ENCODE data around the gene MVB12B. TPM values are rescaled to one million over a fixed set of nuclear protein-coding genes. Genes with fewer than 3 reads are reported as not detected.

MVB12B gene
- total RNA-seq, 4 donors from 2014 or later, result 15.7 to 27.3 (median 22.7) TPM

DNA sequence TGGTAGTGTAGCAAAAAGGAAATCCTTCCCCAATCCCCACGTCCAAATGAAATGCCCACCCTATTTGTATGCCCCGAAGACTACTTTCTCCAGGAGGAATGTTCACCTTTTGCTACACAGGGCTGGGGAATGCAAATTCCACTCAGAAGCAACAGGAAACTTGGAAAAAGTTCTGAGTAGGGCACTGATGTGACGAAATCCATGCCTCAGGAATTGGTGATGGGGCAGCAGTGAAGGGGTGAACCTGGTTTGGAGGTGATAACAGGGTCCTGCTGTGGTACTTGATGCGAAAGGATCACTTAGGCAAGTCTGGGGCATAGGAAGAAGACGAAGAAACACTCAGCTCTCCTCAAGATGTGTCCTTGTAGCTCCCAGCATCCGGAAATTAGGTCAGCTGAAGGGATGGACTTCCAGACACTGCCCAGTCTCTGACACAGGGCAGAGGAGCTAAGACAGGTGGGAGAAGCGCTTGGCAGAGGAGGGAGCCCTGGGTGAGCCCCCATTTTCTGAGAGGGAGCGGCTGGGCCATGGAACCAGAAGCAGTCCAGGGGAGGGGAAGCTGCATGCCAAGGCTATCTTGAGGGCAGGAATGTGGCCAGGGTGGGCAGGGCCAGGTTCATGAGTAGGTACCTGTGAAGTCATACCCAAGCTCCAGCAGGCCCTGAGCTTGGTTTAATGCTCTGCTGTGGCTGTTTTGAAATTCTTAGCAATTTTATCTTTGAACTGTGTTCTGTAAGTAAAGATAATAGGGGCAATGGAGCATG lies 22.2 kb upstream of the MVB12B start:
- WGBS, 2 donors (ENCODE audit: low coverage in 1 of 2), result 84 to 89% methylated on average over 3 to 8 of the region's 8 CpGs
- no peak overlapping the region for H3K4me3 ChIP-seq
- no peak overlapping the region for H3K27ac ChIP-seq
- no peaks in the 10 kb centered on the region for H3K9me3 ChIP-seq
- H3K4me1 ChIP-seq, result peaks cover 0 to 6% (median 0%) of the 10 kb centered on the region in 4 donors
- in situ Hi-C loops (cut with MboI; ENCODE audit: low pct_ligation_motif_present in 1 of 4, low pct_unique_long_range_greater_than_20kb in 1 of 4, low sequenced_read_pairs in 3 of 4), result loop anchor here (5.0 to 25.0 kb wide), 4 partner anchors 90 to 190 kb away; no protein-coding TSS in a partner anchor
- no peak for DNase-seq
- TF ChIP-seq POLR2AphosphoS5 (IDR thresholded peaks at IDR 0.05) (no peak), POLR2A (IDR thresholded peaks at IDR 0.05) (no peak), EP300 (IDR thresholded peaks at IDR 0.05; ENCODE audit: low read depth) (no peak)
- TF ChIP-seq, protein P1, sequence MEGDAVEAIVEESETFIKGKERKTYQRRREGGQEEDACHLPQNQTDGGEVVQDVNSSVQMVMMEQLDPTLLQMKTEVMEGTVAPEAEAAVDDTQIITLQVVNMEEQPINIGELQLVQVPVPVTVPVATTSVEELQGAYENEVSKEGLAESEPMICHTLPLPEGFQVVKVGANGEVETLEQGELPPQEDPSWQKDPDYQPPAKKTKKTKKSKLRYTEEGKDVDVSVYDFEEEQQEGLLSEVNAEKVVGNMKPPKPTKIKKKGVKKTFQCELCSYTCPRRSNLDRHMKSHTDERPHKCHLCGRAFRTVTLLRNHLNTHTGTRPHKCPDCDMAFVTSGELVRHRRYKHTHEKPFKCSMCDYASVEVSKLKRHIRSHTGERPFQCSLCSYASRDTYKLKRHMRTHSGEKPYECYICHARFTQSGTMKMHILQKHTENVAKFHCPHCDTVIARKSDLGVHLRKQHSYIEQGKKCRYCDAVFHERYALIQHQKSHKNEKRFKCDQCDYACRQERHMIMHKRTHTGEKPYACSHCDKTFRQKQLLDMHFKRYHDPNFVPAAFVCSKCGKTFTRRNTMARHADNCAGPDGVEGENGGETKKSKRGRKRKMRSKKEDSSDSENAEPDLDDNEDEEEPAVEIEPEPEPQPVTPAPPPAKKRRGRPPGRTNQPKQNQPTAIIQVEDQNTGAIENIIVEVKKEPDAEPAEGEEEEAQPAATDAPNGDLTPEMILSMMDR (IDR thresholded peaks at IDR 0.05), result no peak
- intact Hi-C loops (cut with DNase I; ENCODE audit: low total_unique reads), result no loop called here
- no peaks in the 10 kb centered on the region for H3K27me3 ChIP-seq
- H3K36me3 ChIP-seq, result no peaks in the 10 kb centered on the region

DNA sequence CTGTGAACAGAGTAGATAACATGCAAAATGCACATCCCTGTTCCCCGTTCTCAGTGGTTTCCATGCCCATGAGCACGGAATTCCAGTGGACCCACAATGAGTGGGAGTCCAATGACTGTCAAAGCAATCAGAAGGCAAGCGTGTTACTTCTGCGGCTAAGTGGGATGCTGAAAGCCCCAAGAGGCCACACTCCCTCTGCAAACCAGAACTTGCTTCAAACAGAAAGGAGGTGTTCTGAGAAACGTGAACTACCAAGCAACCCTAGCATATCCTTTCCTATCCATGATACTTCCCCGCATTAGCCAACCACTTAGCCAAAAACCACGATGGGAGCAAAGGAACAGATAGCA lies 21.7 kb upstream of the MVB12B start:
- Histone ChIP-seq H3K4me3 (no peak overlapping the region), H3K27me3 (no peaks in the 10 kb centered on the region), H3K4me1 (peaks cover 0 to 6% (median 0%) of the 10 kb centered on the region in 4 donors), H3K36me3 (no peaks in the 10 kb centered on the region), H3K9me3 (no peaks in the 10 kb centered on the region), H3K27ac (no peak overlapping the region)
- in situ Hi-C loops (cut with MboI; ENCODE audit: low pct_ligation_motif_present in 1 of 4, low pct_unique_long_range_greater_than_20kb in 1 of 4, low sequenced_read_pairs in 3 of 4) (loop anchor here (5.0 to 25.0 kb wide), 4 partner anchors 90 to 190 kb away; no protein-coding TSS in a partner anchor), intact Hi-C loops (cut with DNase I; ENCODE audit: low total_unique reads) (no loop called here)
- no peak for DNase-seq
- WGBS, 2 donors (ENCODE audit: low coverage in 1 of 2), result 82 to 88% methylated on average over 7 of the region's 7 CpGs
- TF ChIP-seq, protein P1 (IDR thresholded peaks at IDR 0.05), result no peak
- no peak for TF ChIP-seq POLR2AphosphoS5 (IDR thresholded peaks at IDR 0.05)
- TF ChIP-seq POLR2A (IDR thresholded peaks at IDR 0.05), result no peak
- no peak for TF ChIP-seq EP300 (IDR thresholded peaks at IDR 0.05; ENCODE audit: low read depth)

GRCh38 chr9:126306071-126306647 lies 20.5 kb upstream of the MVB12B start:
- Histone ChIP-seq H3K27ac (no peak overlapping the region), H3K4me3 (no peak overlapping the region), H3K4me1 (peaks cover 0 to 6% (median 0%) of the 10 kb centered on the region in 4 donors), H3K27me3 (no peaks in the 10 kb centered on the region), H3K36me3 (no peaks in the 10 kb centered on the region), H3K9me3 (no peaks in the 10 kb centered on the region)
- TF ChIP-seq EP300 (IDR thresholded peaks at IDR 0.05; ENCODE audit: low read depth), result no peak
- TF ChIP-seq, protein P1 (IDR thresholded peaks at IDR 0.05), result no peak
- TF ChIP-seq POLR2AphosphoS5 (IDR thresholded peaks at IDR 0.05), result no peak
- no peak for TF ChIP-seq POLR2A (IDR thresholded peaks at IDR 0.05)
- DNase-seq, result no peak
- intact Hi-C loops (cut with DNase I; ENCODE audit: low total_unique reads) (no loop called here), in situ Hi-C loops (cut with MboI; ENCODE audit: low pct_ligation_motif_present in 1 of 4, low pct_unique_long_range_greater_than_20kb in 1 of 4, low sequenced_read_pairs in 3 of 4) (loop anchor here (10.0 to 25.0 kb wide), 3 partner anchors 89 to 189 kb away; no protein-coding TSS in a partner anchor)
- 89 to 100% methylated on average over 2 to 6 of the region's 6 CpGs for WGBS, 2 donors (ENCODE audit: low coverage in 1 of 2)

DNA sequence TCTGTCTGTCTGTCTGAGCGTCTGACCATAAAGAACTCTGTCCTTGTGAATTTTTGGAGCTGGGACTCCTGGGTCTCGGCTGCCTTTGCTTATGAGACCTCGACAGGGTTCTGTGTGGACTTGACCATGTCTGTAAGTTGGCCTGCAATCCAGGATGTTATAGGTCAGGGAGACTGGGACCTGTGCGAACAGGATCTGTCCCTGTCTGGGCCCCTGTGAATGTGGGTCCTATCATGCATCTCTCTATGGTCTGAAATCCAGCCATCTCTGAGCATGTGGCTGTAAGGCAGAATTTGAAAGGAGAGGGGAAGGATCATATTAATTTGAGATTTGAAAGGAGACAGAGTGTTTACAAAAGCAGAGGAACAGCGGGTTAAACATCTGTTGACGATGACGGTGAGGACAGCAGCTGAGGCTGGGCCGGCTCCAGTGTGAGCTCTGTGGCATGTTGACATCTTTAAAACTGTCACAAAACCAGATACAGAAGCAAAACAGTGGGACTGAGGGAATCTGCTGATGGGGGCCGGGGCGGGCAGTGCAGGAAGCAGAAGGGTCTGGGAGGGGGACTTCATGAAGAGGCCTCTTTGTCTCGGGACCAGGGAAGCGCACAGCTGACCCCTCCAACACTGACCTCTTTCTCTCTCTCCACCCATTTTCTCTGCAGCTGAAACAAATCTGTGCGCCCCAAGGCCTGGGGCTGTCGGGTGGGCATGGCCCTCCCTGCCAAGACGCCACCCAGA lies 19.1 kb upstream of the MVB12B start:
- Histone ChIP-seq H3K27ac (peak overlapping the region in 1 of 4 donors; percentile 5), H3K36me3 (no peaks in the 10 kb centered on the region), H3K4me1 (no peaks in the 10 kb centered on the region), H3K9me3 (no peaks in the 10 kb centered on the region), H3K27me3 (no peaks in the 10 kb centered on the region), H3K4me3 (no peak overlapping the region)
- 76% methylated on average over 4 to 15 of the region's 15 CpGs for WGBS, 2 donors (ENCODE audit: low coverage in 1 of 2)
- DNase-seq, result no peak
- TF ChIP-seq POLR2A (IDR thresholded peaks at IDR 0.05), result no peak
- TF ChIP-seq POLR2AphosphoS5 (IDR thresholded peaks at IDR 0.05), result no peak
- no peak for TF ChIP-seq EP300 (IDR thresholded peaks at IDR 0.05; ENCODE audit: low read depth)
- TF ChIP-seq, protein P1 (IDR thresholded peaks at IDR 0.05), result no peak
- intact Hi-C loops (cut with DNase I; ENCODE audit: low total_unique reads), result no loop called here
- in situ Hi-C loops (cut with MboI; ENCODE audit: low pct_ligation_motif_present in 1 of 4, low pct_unique_long_range_greater_than_20kb in 1 of 4, low sequenced_read_pairs in 3 of 4), result loop anchor here (10.0 to 25.0 kb wide), 3 partner anchors 87 to 187 kb away; no protein-coding TSS in a partner anchor
